Measurements from ENCODE around the gene SLC5A6.

- TF ChIP-seq CTCF (IDR thresholded peaks at IDR 0.05) (no peak), EZH2 (IDR thresholded peaks at IDR 0.05; ENCODE audit: borderline replicate concordance, insufficient read depth, low read depth, low read length, poor library complexity, severe bottlenecking) (no peak)
Measured at GRCh38 chr2:27159271-27159670, 52.8 kb downstream of the SLC5A6 start.

All from B cell (primary cell).